Inferior parietal cortex (tissue), 1 donor: Measurements from ENCODE around the gene TRAPPC14.
"Not testable (repeated sequence)": the region's sequence is repeated elsewhere in the genome, so short reads cannot be mapped to it uniquely, and the experiment has no call there.

Source experiments
- DNase-seq: peaks from one replicate; pipeline ENCODE4 v3.0.0-alpha.2; 2016; ENCODE audit errors: extremely low spot score

Gene TRAPPC14

GRCh38 chr7:100158229-100159098, at the start of gene TRAPPC14:
TRAPPC14 (minus strand) TSS chr7:100158723; CDS start chr7:100158499, 224 bp downstream.
- DNase-seq = peak; percentile 83

- no peak for DNase-seq
Observed at GRCh38 chr7:100204454-100204853, 45.9 kb upstream of the TRAPPC14 start.

GRCh38 chr7:100200693-100201092, 42.2 kb upstream of the TRAPPC14 start:
- DNase-seq = no peak

GRCh38 chr7:100198266-100198665, 39.7 kb upstream of the TRAPPC14 start:
- DNase-seq = no peak

- not testable (repeated sequence) for DNase-seq
Observed at GRCh38 chr7:100195901-100196322, 37.4 kb upstream of the TRAPPC14 start.

- DNase-seq = no peak
Observed at GRCh38 chr7:100195222-100195621, 36.7 kb upstream of the TRAPPC14 start.

GRCh38 chr7:100192969-100193368, 34.4 kb upstream of the TRAPPC14 start:
- DNase-seq = no peak

- not testable (repeated sequence) for DNase-seq
Observed at GRCh38 chr7:100192281-100192862, 33.8 kb upstream of the TRAPPC14 start.

GRCh38 chr7:100191775-100192174, 33.3 kb upstream of the TRAPPC14 start:
- DNase-seq = no peak

GRCh38 chr7:100190048-100190711, 31.7 kb upstream of the TRAPPC14 start:
- no peak for DNase-seq

- no peak for DNase-seq
Observed at GRCh38 chr7:100189061-100189460, 30.5 kb upstream of the TRAPPC14 start.

GRCh38 chr7:100185726-100186125, 27.2 kb upstream of the TRAPPC14 start:
- DNase-seq = no peak

- not testable (repeated sequence) for DNase-seq
Observed at GRCh38 chr7:100183090-100183489, 24.6 kb upstream of the TRAPPC14 start.

GRCh38 chr7:100182616-100183015, 24.1 kb upstream of the TRAPPC14 start:
- DNase-seq = not testable (repeated sequence)

GRCh38 chr7:100180084-100180483, 21.6 kb upstream of the TRAPPC14 start:
- DNase-seq = not testable (repeated sequence)

GRCh38 chr7:100177045-100178001, 18.8 kb upstream of the TRAPPC14 start, which contains the start of the genes GPC2 and STAG3:
GPC2 (minus strand) TSS chr7:100177381; CDS start chr7:100177199, 182 bp downstream.
STAG3 (plus strand) TSS chr7:100177918; CDS start chr7:100180557, 2,639 bp downstream.
- DNase-seq = peak; percentile 86

- no peak for DNase-seq
Observed at GRCh38 chr7:100176096-100177044, 17.8 kb upstream of the TRAPPC14 start.

- no peak for DNase-seq
Observed at GRCh38 chr7:100175296-100175935, 16.9 kb upstream of the TRAPPC14 start.

- DNase-seq = no peak
Observed at GRCh38 chr7:100174582-100174981, 16.1 kb upstream of the TRAPPC14 start.
